Measurements from ENCODE around the gene GRID1.

The GRID1 gene

GRCh38 chr10:86311906-86312305 is 54.7 kb downstream of the GRID1 start:
- DNase-seq (ENCODE audit: low spot score), result no peak
- in situ Hi-C loops (cut with MboI; ENCODE audit: low pct_unique_long_range_greater_than_20kb, low sequenced_read_pairs, unreplicated experiment), result no loop called here
- TF ChIP-seq CTCF (IDR thresholded peaks at IDR 0.05; ENCODE audit: extremely low read depth, insufficient read depth, missing control alignments), result no peak

- in situ Hi-C loops (cut with MboI; ENCODE audit: low pct_unique_long_range_greater_than_20kb, low sequenced_read_pairs, unreplicated experiment), result no loop called here
- DNase-seq (ENCODE audit: low spot score), result no peak
- no peak for TF ChIP-seq CTCF (IDR thresholded peaks at IDR 0.05; ENCODE audit: extremely low read depth, insufficient read depth, missing control alignments)
These were observed 55.4 kb downstream of the GRID1 start for GRCh38 chr10:86311190-86311589.

GRCh38 chr10:86310702-86311101 is 55.9 kb downstream of the GRID1 start:
- no peak for TF ChIP-seq CTCF (IDR thresholded peaks at IDR 0.05; ENCODE audit: extremely low read depth, insufficient read depth, missing control alignments)
- DNase-seq (ENCODE audit: low spot score), result no peak
- in situ Hi-C loops (cut with MboI; ENCODE audit: low pct_unique_long_range_greater_than_20kb, low sequenced_read_pairs, unreplicated experiment), result no loop called here

- no peak for TF ChIP-seq CTCF (IDR thresholded peaks at IDR 0.05; ENCODE audit: extremely low read depth, insufficient read depth, missing control alignments)
- in situ Hi-C loops (cut with MboI; ENCODE audit: low pct_unique_long_range_greater_than_20kb, low sequenced_read_pairs, unreplicated experiment), result no loop called here
- DNase-seq (ENCODE audit: low spot score), result no peak
These were observed 56.3 kb downstream of the GRID1 start for GRCh38 chr10:86310291-86310690.

- no peak for DNase-seq (ENCODE audit: low spot score)
- no peak for TF ChIP-seq CTCF (IDR thresholded peaks at IDR 0.05; ENCODE audit: extremely low read depth, insufficient read depth, missing control alignments)
- in situ Hi-C loops (cut with MboI; ENCODE audit: low pct_unique_long_range_greater_than_20kb, low sequenced_read_pairs, unreplicated experiment), result no loop called here
These were observed 58.5 kb downstream of the GRID1 start for GRCh38 chr10:86308056-86308455.

GRCh38 chr10:86306628-86307278 is 59.8 kb downstream of the GRID1 start:
- in situ Hi-C loops (cut with MboI; ENCODE audit: low pct_unique_long_range_greater_than_20kb, low sequenced_read_pairs, unreplicated experiment), result no loop called here
- DNase-seq (ENCODE audit: low spot score), result peak; percentile 46
- no peak for TF ChIP-seq CTCF (IDR thresholded peaks at IDR 0.05; ENCODE audit: extremely low read depth, insufficient read depth, missing control alignments)
